NK-92 (cell line): ENCODE data around the gene DPH7.
"Not testable (repeated sequence)": the region's sequence is repeated elsewhere in the genome, so short reads cannot be mapped to it uniquely, and the experiment has no call there.

Source experiments
- DNase-seq: peaks from one replicate; lab custom pipeline; 2025; ENCODE audit not compliant: unreplicated experiment; lab: John Stamatoyannopoulos, UW

Gene DPH7

DNA sequence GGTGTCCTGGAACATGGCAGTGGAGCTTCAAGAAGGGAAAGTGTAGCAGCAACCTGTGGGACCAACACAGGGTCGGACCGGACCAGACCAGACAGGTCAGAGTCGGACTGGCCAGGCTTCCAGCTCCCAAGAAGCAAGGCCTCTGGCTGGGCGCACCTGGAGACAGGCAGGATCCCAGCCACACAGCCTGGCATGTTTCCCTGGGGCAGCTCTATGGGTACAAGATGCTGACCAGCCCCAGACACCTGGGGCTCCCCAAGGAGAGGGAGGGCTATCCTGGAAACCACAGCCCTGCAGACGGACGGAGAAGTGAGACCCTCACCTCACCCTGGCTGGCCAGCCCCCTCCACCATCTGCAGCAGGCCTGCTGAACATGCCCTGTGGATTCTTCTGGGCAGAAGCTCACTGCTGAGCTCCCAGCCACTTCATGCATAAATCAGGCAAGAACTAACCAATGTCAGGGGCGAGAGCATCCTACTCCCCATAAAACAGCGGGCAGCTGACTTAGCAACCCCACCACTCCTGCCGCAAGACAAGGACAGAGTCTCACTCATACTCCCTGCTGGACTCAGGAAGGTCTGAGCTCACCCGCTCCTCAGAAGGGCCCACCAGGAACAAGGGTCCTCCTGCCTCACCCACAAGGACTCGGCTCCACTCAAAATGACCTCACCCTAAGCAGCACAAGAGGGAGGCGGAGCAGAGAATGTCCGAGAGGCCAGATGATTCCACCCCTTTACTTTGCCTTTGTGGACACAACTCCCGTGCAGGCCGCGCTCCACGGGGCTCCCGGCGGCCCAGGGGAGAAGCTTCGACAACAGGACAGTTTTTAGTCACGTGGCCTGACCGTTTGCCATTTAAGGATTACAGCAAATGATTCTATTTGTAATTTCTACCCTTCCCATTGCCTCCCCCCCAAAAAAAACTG lies 2.9 kb upstream of the DPH7 start:
- DNase-seq, result no peak

GRCh38 chr9:137580954-137581322 lies 2.2 kb upstream of the DPH7 start:
- DNase-seq, result no peak

DNA sequence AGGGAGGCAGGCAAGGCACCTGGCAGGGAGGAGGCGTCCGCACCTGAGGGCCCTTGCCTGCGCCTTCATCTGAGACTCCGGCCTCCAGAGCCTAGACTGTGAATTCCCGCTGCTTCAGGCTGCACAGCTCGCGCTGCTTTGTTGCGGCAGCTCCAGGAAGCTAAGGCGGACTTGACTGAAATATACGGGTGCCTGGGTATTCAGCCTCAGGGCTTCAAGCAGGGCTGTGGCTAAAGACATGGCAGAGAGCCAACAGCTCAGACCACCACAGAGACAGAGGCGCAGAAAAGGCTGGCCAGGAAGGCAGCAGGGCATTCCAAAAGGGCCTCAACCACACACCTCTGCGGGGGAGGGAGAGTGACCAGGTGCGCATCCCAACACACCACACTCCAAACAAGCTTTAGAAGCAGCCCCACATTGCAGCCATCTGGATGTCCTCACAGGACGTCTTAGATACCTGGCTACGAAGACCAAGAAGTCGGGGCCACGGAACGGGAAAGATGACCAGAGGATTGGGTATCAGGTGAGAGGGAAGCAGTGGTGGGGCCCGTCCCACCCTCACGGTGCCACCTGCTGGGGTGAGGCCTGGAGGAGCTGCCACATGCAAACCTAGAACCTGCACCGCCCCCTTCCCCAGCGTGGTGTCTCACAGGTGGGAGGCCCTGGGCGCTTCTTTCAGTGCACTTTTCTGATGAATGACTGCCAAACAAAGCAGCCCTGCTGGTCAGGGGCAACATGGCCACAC lies 1.7 kb upstream of the DPH7 start:
- no peak for DNase-seq

GRCh38 chr9:137579259-137579604 lies 507 bp upstream of the DPH7 start:
- no peak for DNase-seq

- DNase-seq, result no peak
These were observed 2.9 kb downstream of the DPH7 start for GRCh38 chr9:137575716-137576411.

GRCh38 chr9:137575364-137575715 lies 3.4 kb downstream of the DPH7 start:
- no peak for DNase-seq

GRCh38 chr9:137574192-137574591 lies 4.5 kb downstream of the DPH7 start:
- DNase-seq, result no peak

- no peak for DNase-seq
These were observed 8.2 kb downstream of the DPH7 start for GRCh38 chr9:137570566-137570965.

- no peak for DNase-seq
These were observed 9.0 kb downstream of the DPH7 start for GRCh38 chr9:137569609-137570203.

GRCh38 chr9:137568445-137568844 lies 10.3 kb downstream of the DPH7 start:
- not testable (repeated sequence) for DNase-seq

DNA sequence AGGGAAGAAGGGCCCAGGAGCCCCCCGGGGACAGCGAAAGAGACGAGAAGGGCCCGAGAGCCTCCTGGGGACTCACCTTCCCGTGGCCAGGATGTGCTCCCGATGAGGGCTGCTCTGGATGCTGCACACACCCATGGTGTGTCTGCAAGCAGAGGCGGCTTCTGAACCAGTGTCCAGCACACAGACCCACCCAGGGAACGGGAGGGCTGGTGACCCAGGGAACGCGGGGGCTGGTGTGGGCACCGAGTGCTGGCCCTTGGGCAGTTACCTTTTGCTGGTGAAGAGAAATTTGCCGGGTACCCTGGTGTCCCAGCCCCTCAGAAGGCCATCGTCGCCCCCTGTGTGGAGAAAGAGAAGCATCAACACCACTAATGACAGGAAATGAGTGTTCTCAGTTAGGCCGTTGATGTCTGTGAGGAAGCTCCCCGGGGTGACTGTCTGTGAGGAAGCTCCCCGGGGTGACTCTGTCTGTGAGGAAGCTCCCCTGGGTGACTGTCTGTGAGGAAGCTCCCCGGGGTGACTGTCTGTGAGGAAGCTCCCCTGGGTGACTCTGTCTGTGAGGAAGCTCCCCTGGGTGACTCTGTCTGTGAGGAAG lies 13.8 kb downstream of the DPH7 start:
- no peak for DNase-seq

- no peak for DNase-seq
These were observed 14.6 kb downstream of the DPH7 start for GRCh38 chr9:137564134-137564533.

- no peak for DNase-seq
These were observed 20.6 kb downstream of the DPH7 start for GRCh38 chr9:137558127-137558526.

DNA sequence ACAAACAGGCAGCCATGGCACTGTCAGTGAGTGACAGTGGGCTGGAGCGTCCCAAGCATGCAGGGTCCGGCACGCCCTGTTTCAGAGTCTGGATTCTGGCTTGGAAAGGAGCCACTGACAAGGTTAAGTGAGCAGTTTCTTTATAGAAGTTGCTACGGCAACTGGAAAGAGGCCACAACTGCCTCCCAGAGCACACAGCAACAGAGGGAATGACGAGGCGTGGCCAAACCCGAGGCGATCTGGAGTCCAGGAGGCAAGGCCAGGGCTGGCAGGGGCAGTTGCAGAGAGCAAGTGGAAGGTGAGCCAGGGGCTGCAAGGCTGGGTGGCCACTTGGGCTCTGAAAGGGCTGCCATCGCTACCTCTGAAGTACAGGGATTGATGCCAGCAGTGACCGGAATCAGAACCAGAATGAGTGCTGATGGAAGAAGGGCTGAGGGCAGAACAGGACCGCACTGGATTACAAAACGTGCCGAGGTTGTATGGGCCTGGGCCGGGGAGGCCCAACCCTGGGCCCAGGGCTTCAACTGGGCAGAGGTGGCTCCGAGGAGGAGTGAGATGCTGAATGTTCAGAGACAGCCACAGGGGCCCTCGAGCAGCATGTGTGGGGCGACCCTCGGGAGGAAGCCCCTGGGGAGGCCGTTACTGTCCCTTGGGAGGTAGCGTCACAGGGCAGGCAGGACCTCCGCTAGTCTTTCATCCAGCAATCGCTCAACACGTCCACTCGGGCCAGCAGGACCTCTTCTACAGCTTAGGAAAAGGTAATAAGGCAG lies 22.5 kb downstream of the DPH7 start:
- DNase-seq, result no peak

- DNase-seq, result no peak
These were observed 23.5 kb downstream of the DPH7 start for GRCh38 chr9:137555179-137555578.

GRCh38 chr9:137554349-137554748 lies 24.4 kb downstream of the DPH7 start:
- no peak for DNase-seq

GRCh38 chr9:137553654-137554053 lies 25.1 kb downstream of the DPH7 start:
- not testable (repeated sequence) for DNase-seq

- DNase-seq, result no peak
These were observed 26.5 kb downstream of the DPH7 start for GRCh38 chr9:137552022-137552768.

- peak; percentile 60 for DNase-seq
These were observed 27.3 kb downstream of the DPH7 start, which contains the start of gene MRPL41 for GRCh38 chr9:137551264-137552021. Gene MRPL41 (plus strand): TSS chr9:137551879. CDS start chr9:137552082, 203 bp downstream.
